Cardiac muscle cell (in vitro differentiated cells and primary cell): ENCODE data around the gene BPI. TPM values are rescaled to one million over a fixed set of nuclear protein-coding genes. Genes with fewer than 3 reads are reported as not detected.

Experiments used
- DNase-seq, 2 donors: peaks; one replicate each; pipeline versions ENCODE4 v3.0.0 to v3.0.0-alpha.2; 2010 to 2017; ENCODE audit warnings: low read depth in 1 of 2, low spot score in 1 of 2
- H3K27ac ChIP-seq: fragments of 200-600 bp; sonication (generic); 2 replicates; pipeline ENCODE4 v1.5.1; 2016
- H3K27me3 ChIP-seq: fragments of 200-600 bp; sonication (generic); 2 replicates; pipeline ENCODE4 v1.6.0; 2016; ENCODE audit warnings: control low read depth
- H3K36me3 ChIP-seq: fragments of 200-600 bp; sonication (generic); 2 replicates; pipeline ENCODE4 v1.5.1; 2016; ENCODE audit warnings: control low read depth
- H3K4me1 ChIP-seq: fragments of 200-600 bp; sonication (generic); 2 replicates; pipeline ENCODE4 v1.8.1; 2017; ENCODE audit warnings: low read depth, mild to moderate bottlenecking, mixed run types
- H3K4me3 ChIP-seq: fragments of 200-600 bp; sonication (generic); 2 replicates; pipeline ENCODE4 v1.5.1; 2016; ENCODE audit warnings: mild to moderate bottlenecking
- H3K9me3 ChIP-seq: fragments of 200-600 bp; sonication (generic); 2 replicates; pipeline ENCODE4 v1.5.1; 2017; ENCODE audit warnings: low read depth, mild to moderate bottlenecking, control low read depth
- CTCF ChIP-seq: IDR thresholded peaks from 2 replicates; pipeline ENCODE4 v1.5.1; 2012; ENCODE audit warnings: low read depth, mild to moderate bottlenecking, low read length
- polyA plus RNA-seq: library from polyadenylated mRNA; unstranded; fragments of >200 nt; fragmentation: Nextera tagmentation; extraction: Ambion mirVana; gene quantifications from 2 replicates; pipeline ENCODE4 v1.2.1, GENCODE V29; 2016
- total RNA-seq: library from RNA; depleted of rRNA; stranded (reverse); fragments of >200 nt; gene quantifications from 2 replicates; pipeline ENCODE4 v1.2.3, GENCODE V29; 2016

The BPI gene
- total and polyA plus RNA-seq, 2 experiments from 2014 or later = not detected

DNA sequence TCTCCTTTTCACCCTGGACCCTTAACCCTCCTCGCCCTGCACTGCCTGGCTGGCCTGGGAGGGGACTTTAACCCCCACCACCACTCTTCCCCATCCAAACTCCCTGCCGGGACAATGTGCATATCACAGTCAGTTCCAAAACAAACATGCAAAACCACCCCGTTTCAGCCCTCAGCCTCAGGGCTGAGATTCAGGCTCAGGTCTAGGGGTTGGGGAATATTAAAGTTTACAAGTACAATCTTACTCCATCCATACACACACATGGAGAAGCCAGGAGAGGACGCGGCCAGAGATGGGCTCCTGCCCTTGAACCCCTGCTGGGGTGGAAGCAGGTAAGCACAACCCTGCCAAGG is 44.0 kb upstream of the BPI start:
- Histone ChIP-seq H3K27me3 (peaks cover 35% of the 10 kb centered on the region), H3K36me3 (no peaks in the 10 kb centered on the region), H3K4me1 (no peaks in the 10 kb centered on the region), H3K27ac (no peak overlapping the region), H3K9me3 (no peaks in the 10 kb centered on the region), H3K4me3 (no peak overlapping the region)
- TF ChIP-seq CTCF = no peak
- DNase-seq = peak in 1 of 2 donors; percentile 29

DNA sequence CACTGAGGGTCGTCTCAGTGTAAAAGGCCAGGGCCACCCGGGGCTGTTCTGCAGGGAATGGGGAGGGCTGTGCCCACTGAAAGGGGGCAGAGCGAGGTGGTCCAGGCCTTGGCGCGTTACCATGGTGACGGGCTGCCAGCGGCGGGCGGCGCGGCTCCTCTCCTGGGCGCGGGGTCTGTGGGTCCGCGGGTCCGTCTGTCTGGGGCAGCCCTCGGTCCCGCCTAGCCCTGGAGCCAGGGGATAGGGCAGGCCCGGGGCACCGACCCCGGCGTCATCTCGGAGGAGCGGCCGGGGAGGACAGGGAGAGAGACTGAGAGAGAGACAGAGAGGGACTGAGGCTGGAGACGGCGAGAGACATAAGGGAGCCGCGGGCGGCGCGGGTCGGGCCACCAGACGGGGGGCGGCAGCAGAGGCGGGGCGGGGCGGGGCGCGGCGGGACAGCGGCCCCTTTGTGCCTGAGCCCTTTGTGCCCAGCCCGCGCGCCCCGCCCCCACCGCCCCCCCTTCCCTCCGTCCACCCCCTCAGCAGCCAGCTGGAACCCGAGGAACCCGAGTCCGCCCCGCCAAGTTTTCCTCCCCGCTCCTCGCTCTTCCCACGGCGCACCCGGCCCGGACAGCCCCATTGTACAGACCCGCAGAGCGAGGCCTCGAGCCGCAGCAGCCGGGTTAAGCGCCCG is 43.4 kb upstream of the BPI start, which contains the start of gene KIAA1755:
TSS of gene KIAA1755 (minus strand) at position 358 of the 676 bp plus-strand sequence. CDS start at position 123, 235 bp downstream.
- Histone ChIP-seq H3K9me3 (no peaks in the 10 kb centered on the region), H3K27me3 (peaks cover 35% of the 10 kb centered on the region), H3K36me3 (no peaks in the 10 kb centered on the region), H3K27ac (no peak within 1 kb of the TSS), H3K4me3 (no peak within 1 kb of the TSS), H3K4me1 (no peaks in the 10 kb centered on the region)
- peak; percentile 8 to 36 for DNase-seq
- no peak for TF ChIP-seq CTCF

DNA sequence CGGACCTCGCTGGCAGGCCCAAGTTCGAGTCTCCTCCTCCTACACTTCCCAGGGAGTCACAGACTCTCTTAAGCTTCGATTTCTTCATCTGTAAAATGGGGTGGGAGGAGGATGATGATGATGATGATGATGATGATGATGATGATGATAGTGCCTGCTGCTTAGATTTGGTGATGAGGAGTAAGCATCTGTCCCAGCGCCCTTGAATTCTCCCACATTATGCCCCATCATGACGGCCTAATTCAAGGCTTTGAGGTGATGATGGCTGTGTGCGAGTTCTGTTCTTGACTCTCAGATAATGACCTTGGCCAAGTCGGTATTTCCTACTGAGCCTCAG is 42.9 kb upstream of the BPI start:
- no peak overlapping the region for H3K4me3 ChIP-seq
- no peaks in the 10 kb centered on the region for H3K4me1 ChIP-seq
- TF ChIP-seq CTCF = no peak
- H3K27me3 ChIP-seq = peaks cover 35% of the 10 kb centered on the region
- H3K27ac ChIP-seq = no peak overlapping the region
- H3K36me3 ChIP-seq = no peaks in the 10 kb centered on the region
- no peak for DNase-seq
- no peaks in the 10 kb centered on the region for H3K9me3 ChIP-seq

DNA sequence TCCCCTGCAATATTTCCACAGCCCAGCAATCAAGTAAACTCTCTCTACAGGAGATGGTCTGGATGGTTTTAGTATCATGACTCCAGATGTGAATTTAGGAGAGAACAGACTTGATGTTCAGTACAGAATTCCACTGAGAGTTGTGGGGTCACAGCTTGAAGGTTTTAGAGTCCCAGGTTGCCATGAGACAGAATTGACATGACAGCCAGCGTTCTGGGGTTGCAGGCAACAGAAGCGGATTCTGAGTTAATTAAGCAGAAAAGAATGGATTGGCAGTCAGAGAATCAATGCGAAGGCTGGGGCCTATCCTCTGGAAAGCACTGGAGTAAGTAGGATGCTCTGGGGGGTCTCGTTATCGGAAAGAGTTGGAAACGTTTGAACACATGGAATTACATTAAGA is 41.0 kb upstream of the BPI start:
- DNase-seq = no peak

GRCh38 chr20:38266426-38266825 is 37.5 kb upstream of the BPI start:
- Histone ChIP-seq H3K36me3 (no peaks in the 10 kb centered on the region), H3K4me3 (no peak overlapping the region), H3K4me1 (no peaks in the 10 kb centered on the region), H3K27me3 (peaks cover 11% of the 10 kb centered on the region), H3K27ac (no peak overlapping the region), H3K9me3 (no peaks in the 10 kb centered on the region)
- TF ChIP-seq CTCF = no peak
- no peak for DNase-seq

More for the DNA sequence above, 41.0 kb upstream of the BPI start:
- no peak for TF ChIP-seq CTCF
- Histone ChIP-seq H3K4me3 (no peak overlapping the region), H3K4me1 (no peaks in the 10 kb centered on the region), H3K9me3 (no peaks in the 10 kb centered on the region), H3K27ac (no peak overlapping the region), H3K27me3 (peaks cover 35% of the 10 kb centered on the region), H3K36me3 (no peaks in the 10 kb centered on the region)
